HG02981 (cell line): ENCODE measurements around the gene GAA.
A peak's percentile ranks its signal among the peaks of the same experiment; 100 is the strongest.
"Not testable (repeated sequence)": the region's sequence is repeated elsewhere in the genome, so short reads cannot be mapped to it uniquely, and the experiment has no call there.

Source experiments
- ATAC-seq: cut with Tn5 transposase; IDR thresholded peaks from one replicate; pipeline ENCODE4 v1.9.1; 2021; ENCODE audit warnings: mild to moderate bottlenecking, moderate library complexity; ENCODE audit not compliant: unreplicated experiment

The GAA gene

GRCh38 chr17:80141463-80142165, 40.2 kb downstream of the GAA start:
- no peak for ATAC-seq

GRCh38 chr17:80142929-80143328, 41.5 kb downstream of the GAA start:
- ATAC-seq, result no peak

GRCh38 chr17:80145076-80146075, 44.0 kb downstream of the GAA start:
- no peak for ATAC-seq

GRCh38 chr17:80146121-80147034, 45.0 kb downstream of the GAA start:
- peak; percentile 16 for ATAC-seq

- ATAC-seq, result peak; percentile 82
Measured at GRCh38 chr17:80147035-80147822, 45.8 kb downstream of the GAA start, which contains the start of gene EIF4A3. Gene EIF4A3, minus strand, starts transcription at chr17:80147128. Its CDS starts 167 bp downstream, at chr17:80146961.

- no peak for ATAC-seq
Measured at GRCh38 chr17:80151333-80151732, 50.0 kb downstream of the GAA start.

GRCh38 chr17:80152081-80152702, 50.8 kb downstream of the GAA start:
- ATAC-seq, result no peak

- peak; percentile 80 for ATAC-seq
Measured at GRCh38 chr17:80153004-80153403, 51.6 kb downstream of the GAA start.

- no peak for ATAC-seq
Measured at GRCh38 chr17:80154166-80154565, 52.8 kb downstream of the GAA start.

- not testable (repeated sequence) for ATAC-seq
Measured at GRCh38 chr17:80155600-80155999, 54.2 kb downstream of the GAA start.

- ATAC-seq, result no peak
Measured at GRCh38 chr17:80158846-80159245, 57.5 kb downstream of the GAA start.

GRCh38 chr17:80160536-80160935, 59.2 kb downstream of the GAA start:
- ATAC-seq, result no peak

- ATAC-seq, result no peak
Measured at GRCh38 chr17:80163336-80163735, 62.0 kb downstream of the GAA start.

- no peak for ATAC-seq
Measured at GRCh38 chr17:80164185-80164584, 62.8 kb downstream of the GAA start.

- no peak for ATAC-seq
Measured at GRCh38 chr17:80166446-80166845, 65.1 kb downstream of the GAA start.

GRCh38 chr17:80168371-80168770, 67.0 kb downstream of the GAA start:
- no peak for ATAC-seq

- ATAC-seq, result no peak
Measured at GRCh38 chr17:80169107-80169506, 67.7 kb downstream of the GAA start.
